Measurements from ENCODE around the gene BBS9.

BBS9 gene

GRCh38 chr7:33578166-33578565 lies 448.8 kb downstream of the BBS9 start:
- H3K9me3 ChIP-seq: no peaks in the 10 kb centered on the region
- no peak overlapping the region for H3K4me3 ChIP-seq (ENCODE audit: low read depth, low read length)
- no peak for TF ChIP-seq CTCF (IDR thresholded peaks at IDR 0.05; ENCODE audit: low read depth, low read length)
- no peaks in the 10 kb centered on the region for H3K36me3 ChIP-seq
- no peaks in the 10 kb centered on the region for H3K27me3 ChIP-seq
- DNase-seq: no peak
- no peaks in the 10 kb centered on the region for H3K4me1 ChIP-seq

- no peaks in the 10 kb centered on the region for H3K27me3 ChIP-seq
- TF ChIP-seq CTCF (IDR thresholded peaks at IDR 0.05; ENCODE audit: low read depth, low read length): no peak
- no peaks in the 10 kb centered on the region for H3K4me1 ChIP-seq
- no peaks in the 10 kb centered on the region for H3K9me3 ChIP-seq
- no peak for DNase-seq
- no peak overlapping the region for H3K4me3 ChIP-seq (ENCODE audit: low read depth, low read length)
- H3K36me3 ChIP-seq: no peaks in the 10 kb centered on the region
Observed at GRCh38 chr7:33578881-33579672, 449.7 kb downstream of the BBS9 start.

GRCh38 chr7:33579673-33579960 lies 450.3 kb downstream of the BBS9 start:
- no peaks in the 10 kb centered on the region for H3K4me1 ChIP-seq
- DNase-seq: no peak

GRCh38 chr7:33581236-33581635 lies 451.9 kb downstream of the BBS9 start:
- Histone ChIP-seq H3K4me1 (no peaks in the 10 kb centered on the region), H3K4me3 (ENCODE audit: low read depth, low read length) (no peak overlapping the region), H3K27me3 (no peaks in the 10 kb centered on the region), H3K36me3 (no peaks in the 10 kb centered on the region), H3K9me3 (no peaks in the 10 kb centered on the region)
- no peak for TF ChIP-seq CTCF (IDR thresholded peaks at IDR 0.05; ENCODE audit: low read depth, low read length)
- DNase-seq: no peak

More at GRCh38 chr7:33579673-33579960, 450.3 kb downstream of the BBS9 start:
- Histone ChIP-seq H3K4me3 (ENCODE audit: low read depth, low read length) (no peak overlapping the region), H3K9me3 (no peaks in the 10 kb centered on the region), H3K36me3 (no peaks in the 10 kb centered on the region), H3K27me3 (no peaks in the 10 kb centered on the region)
- no peak for TF ChIP-seq CTCF (IDR thresholded peaks at IDR 0.05; ENCODE audit: low read depth, low read length)

GRCh38 chr7:33582104-33582503 lies 452.7 kb downstream of the BBS9 start:
- Histone ChIP-seq H3K9me3 (no peaks in the 10 kb centered on the region), H3K36me3 (no peaks in the 10 kb centered on the region), H3K27me3 (no peaks in the 10 kb centered on the region), H3K4me1 (no peaks in the 10 kb centered on the region), H3K4me3 (ENCODE audit: low read depth, low read length) (no peak overlapping the region)
- TF ChIP-seq CTCF (IDR thresholded peaks at IDR 0.05; ENCODE audit: low read depth, low read length): no peak
- no peak for DNase-seq

- no peak for DNase-seq
- TF ChIP-seq CTCF (IDR thresholded peaks at IDR 0.05; ENCODE audit: low read depth, low read length): no peak
- Histone ChIP-seq H3K4me3 (ENCODE audit: low read depth, low read length) (no peak overlapping the region), H3K9me3 (no peaks in the 10 kb centered on the region), H3K4me1 (no peaks in the 10 kb centered on the region), H3K27me3 (no peaks in the 10 kb centered on the region), H3K36me3 (no peaks in the 10 kb centered on the region)
Observed at GRCh38 chr7:33582533-33582932, 453.2 kb downstream of the BBS9 start.

All from BE2C (cell line).